SKM-1 (cell line): Measurements from ENCODE around the gene UBD.

Source experiments
- DNase-seq: peaks from one replicate; lab custom pipeline; 2025; ENCODE audit not compliant: unreplicated experiment; lab: John Stamatoyannopoulos, UW

UBD gene

GRCh38 chr6:29561606-29562181, 2.2 kb upstream of the UBD start:
- no peak for DNase-seq

- DNase-seq: no peak
These were observed 1.6 kb upstream of the UBD start for GRCh38 chr6:29561091-29561490.

GRCh38 chr6:29558439-29559079, 973 bp downstream of the UBD start:
- no peak for DNase-seq

- no peak for DNase-seq
These were observed 2.2 kb downstream of the UBD start for GRCh38 chr6:29557320-29557719.

GRCh38 chr6:29554764-29555163, 4.8 kb downstream of the UBD start:
- DNase-seq: no peak

GRCh38 chr6:29553268-29554057, 6.1 kb downstream of the UBD start:
- DNase-seq: peak; percentile 11

GRCh38 chr6:29552512-29553051, 7.0 kb downstream of the UBD start:
- peak; percentile 55 for DNase-seq

- DNase-seq: no peak
These were observed 12.0 kb downstream of the UBD start for GRCh38 chr6:29547573-29547972.

GRCh38 chr6:29537714-29538403, 21.7 kb downstream of the UBD start:
- no peak for DNase-seq

GRCh38 chr6:29532320-29532951, 27.1 kb downstream of the UBD start:
- DNase-seq: no peak

GRCh38 chr6:29531668-29532067, 27.9 kb downstream of the UBD start:
- no peak for DNase-seq

GRCh38 chr6:29530671-29531310, 28.7 kb downstream of the UBD start:
- DNase-seq: no peak

GRCh38 chr6:29529956-29530355, 29.6 kb downstream of the UBD start:
- DNase-seq: no peak

- DNase-seq: no peak
These were observed 30.5 kb downstream of the UBD start for GRCh38 chr6:29528988-29529560.

- no peak for DNase-seq
These were observed 31.1 kb downstream of the UBD start for GRCh38 chr6:29528300-29528931.

- DNase-seq: no peak
These were observed 32.0 kb downstream of the UBD start for GRCh38 chr6:29527564-29527963.

GRCh38 chr6:29527126-29527525, 32.4 kb downstream of the UBD start:
- DNase-seq: no peak

- DNase-seq: no peak
These were observed 34.3 kb downstream of the UBD start for GRCh38 chr6:29525311-29525639.

- no peak for DNase-seq
These were observed 34.9 kb downstream of the UBD start for GRCh38 chr6:29524444-29525310.
